ENCODE measurements around the gene SAP130. TPM values are rescaled to one million over a fixed set of nuclear protein-coding genes. Genes with fewer than 3 reads are reported as not detected.

SAP130 gene
- total RNA-seq, 1 donor = 9.0 TPM

DNA sequence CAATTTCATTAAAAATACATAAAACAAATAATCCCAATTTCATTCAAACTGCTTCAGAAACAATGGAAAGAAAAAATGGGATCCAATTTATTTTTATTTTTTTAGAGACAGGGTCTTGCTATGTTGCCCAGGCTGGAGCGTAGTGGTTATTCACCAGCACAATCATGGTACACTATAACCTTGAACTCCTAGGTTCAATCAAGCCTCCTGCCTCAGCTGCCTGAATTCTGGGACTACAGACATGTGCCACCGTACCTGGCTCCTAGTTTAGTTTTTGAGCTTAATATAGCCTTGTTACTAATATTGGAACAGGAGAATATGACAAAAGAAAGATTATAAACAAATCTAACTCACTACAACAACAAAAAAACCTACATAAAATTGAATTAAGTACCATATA lies 34.2 kb downstream of the SAP130 start:
- H3K4me3 ChIP-seq (ENCODE audit: low read length) = no peak overlapping the region
- no peaks in the 10 kb centered on the region for H3K27me3 ChIP-seq (ENCODE audit: insufficient read depth, low read length)
- H3K9me3 ChIP-seq (ENCODE audit: low read depth, low read length) = no peaks in the 10 kb centered on the region
- H3K4me1 ChIP-seq (ENCODE audit: insufficient read depth, low read length) = no peaks in the 10 kb centered on the region

- H3K27me3 ChIP-seq (ENCODE audit: insufficient read depth, low read length) = no peaks in the 10 kb centered on the region
- H3K4me3 ChIP-seq (ENCODE audit: low read length) = no peak overlapping the region
- H3K4me1 ChIP-seq (ENCODE audit: insufficient read depth, low read length) = no peaks in the 10 kb centered on the region
- no peaks in the 10 kb centered on the region for H3K9me3 ChIP-seq (ENCODE audit: low read depth, low read length)
Observed at GRCh38 chr2:127991742-127992141, 36.1 kb downstream of the SAP130 start.

DNA sequence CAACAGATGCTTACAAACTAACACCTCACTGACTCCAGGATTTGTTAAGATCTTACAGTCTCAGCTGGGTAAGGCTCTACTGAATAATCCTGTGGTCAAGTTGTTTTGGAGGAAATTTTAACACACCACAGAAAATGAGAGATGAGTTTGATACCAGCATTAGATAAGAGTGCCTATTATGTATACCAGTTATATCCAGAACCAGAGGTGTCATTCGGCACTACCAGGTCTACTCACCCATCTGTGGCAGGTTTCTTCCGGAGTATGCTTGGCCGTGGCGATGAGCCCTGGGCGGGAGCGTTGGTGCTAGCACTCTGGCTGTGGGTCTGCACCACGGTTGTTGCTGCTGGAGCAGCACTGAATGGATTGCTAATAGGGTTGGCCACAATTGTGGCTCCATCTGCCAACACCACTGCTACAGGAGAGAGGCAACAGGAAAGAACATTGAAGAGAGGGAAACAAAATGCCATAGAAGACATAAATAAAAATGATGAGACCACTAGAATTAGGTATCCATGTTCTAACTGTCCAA lies 41.2 kb downstream of the SAP130 start:
- Histone ChIP-seq H3K9me3 (ENCODE audit: low read depth, low read length) (no peaks in the 10 kb centered on the region), H3K4me1 (ENCODE audit: insufficient read depth, low read length) (no peaks in the 10 kb centered on the region), H3K4me3 (ENCODE audit: low read length) (no peak overlapping the region), H3K27me3 (ENCODE audit: insufficient read depth, low read length) (no peaks in the 10 kb centered on the region)

DNA sequence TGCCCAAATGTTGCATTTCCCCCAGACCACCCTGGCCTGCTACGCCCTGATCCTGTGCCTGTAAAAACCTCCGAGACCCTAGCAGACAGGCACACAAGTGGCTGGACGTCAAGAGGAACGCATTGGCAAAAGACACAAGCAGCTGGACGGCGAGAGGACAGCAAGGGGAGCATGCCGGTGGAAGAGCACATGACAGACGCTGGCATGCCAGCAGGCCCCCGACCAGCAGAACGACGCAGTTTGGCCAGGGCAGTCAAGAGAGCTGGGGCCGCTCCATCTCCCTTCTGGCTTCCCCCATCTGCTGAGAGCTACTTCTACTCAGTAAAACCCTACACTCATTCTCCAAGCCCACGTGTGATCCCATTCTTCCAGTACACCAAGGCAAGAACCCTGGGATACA lies 42.1 kb downstream of the SAP130 start:
- Histone ChIP-seq H3K4me3 (ENCODE audit: low read length) (no peak overlapping the region), H3K9me3 (ENCODE audit: low read depth, low read length) (no peaks in the 10 kb centered on the region), H3K4me1 (ENCODE audit: insufficient read depth, low read length) (no peaks in the 10 kb centered on the region), H3K27me3 (ENCODE audit: insufficient read depth, low read length) (no peaks in the 10 kb centered on the region)

DNA sequence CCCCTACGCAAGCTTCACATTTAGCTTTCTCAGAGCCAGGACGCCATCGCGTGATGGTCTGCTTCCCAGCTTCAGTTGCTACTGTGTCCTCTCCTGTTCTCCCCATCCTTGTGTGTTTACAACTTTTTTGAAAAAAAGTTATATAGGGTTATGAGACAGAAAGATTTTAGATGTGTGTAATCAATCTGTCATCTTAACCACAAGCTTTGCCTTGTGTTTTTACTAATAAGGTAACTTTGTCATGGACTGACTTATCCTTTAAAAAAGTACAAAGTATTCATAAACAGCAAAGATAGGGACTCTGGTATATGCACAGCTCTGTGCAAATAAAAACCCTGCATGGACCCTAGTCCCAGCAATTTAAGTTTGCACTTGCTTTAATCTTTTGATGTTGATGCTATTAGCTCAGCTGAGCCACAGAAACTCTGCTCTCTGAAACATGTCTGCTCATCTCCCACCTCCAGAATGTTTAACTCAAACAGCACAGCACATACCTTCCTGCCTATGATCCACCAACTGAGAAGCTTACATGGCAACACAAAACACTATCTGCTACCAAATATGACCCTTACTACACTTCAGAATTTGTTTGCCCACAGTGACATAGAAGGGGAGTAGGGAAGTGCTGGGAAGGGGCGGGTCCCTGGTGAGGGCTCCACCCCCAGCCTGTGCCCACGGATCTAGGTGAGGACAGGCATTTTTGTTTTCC lies 42.7 kb downstream of the SAP130 start:
- Histone ChIP-seq H3K4me3 (ENCODE audit: low read length) (no peak overlapping the region), H3K4me1 (ENCODE audit: insufficient read depth, low read length) (no peaks in the 10 kb centered on the region), H3K27me3 (ENCODE audit: insufficient read depth, low read length) (no peaks in the 10 kb centered on the region), H3K9me3 (ENCODE audit: low read depth, low read length) (no peaks in the 10 kb centered on the region)

DNA sequence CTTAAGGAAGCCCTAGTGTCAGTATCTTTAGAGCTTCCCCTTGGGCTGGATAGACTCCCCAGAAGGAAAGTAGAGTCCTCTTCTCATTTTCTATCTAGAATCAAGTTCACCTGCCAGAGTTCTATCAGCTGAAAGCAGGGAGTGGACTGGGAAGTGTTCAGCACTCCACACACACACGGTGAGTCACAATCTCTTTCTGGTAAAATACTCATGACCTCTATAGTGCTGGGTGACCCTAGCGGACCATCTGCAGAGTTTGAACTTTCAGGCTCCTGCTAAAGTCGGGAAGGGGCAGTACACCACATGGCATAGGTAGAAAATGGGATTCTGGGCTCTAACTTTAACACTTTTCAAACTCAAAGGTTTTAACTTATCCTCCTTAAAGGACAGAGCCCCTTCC lies 43.3 kb downstream of the SAP130 start:
- Histone ChIP-seq H3K4me1 (ENCODE audit: insufficient read depth, low read length) (no peaks in the 10 kb centered on the region), H3K4me3 (ENCODE audit: low read length) (no peak overlapping the region), H3K9me3 (ENCODE audit: low read depth, low read length) (no peaks in the 10 kb centered on the region), H3K27me3 (ENCODE audit: insufficient read depth, low read length) (no peaks in the 10 kb centered on the region)

DNA sequence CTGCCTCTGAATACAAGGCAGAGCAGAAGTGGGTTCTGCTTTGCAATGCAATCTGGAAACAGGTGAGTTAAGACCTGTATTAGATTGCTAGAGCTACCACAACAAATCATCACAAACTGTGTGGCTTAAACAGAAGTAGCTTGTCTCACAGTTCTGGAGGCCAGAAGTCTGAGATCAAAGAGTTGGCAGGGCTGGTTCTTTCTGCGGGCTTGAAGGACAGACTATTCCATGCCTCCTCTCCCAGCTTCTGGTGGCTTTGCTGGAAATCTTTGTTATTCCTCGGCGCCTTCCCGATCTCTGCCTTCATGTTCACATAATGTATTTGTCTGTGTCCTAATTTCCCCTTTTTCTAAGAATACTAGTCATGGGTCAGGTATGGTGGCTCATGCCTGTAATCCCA lies 58.4 kb downstream of the SAP130 start:
- no peaks in the 10 kb centered on the region for H3K9me3 ChIP-seq (ENCODE audit: low read depth, low read length)
- H3K4me3 ChIP-seq (ENCODE audit: low read length) = no peak overlapping the region
- no peaks in the 10 kb centered on the region for H3K4me1 ChIP-seq (ENCODE audit: insufficient read depth, low read length)
- H3K27me3 ChIP-seq (ENCODE audit: insufficient read depth, low read length) = no peaks in the 10 kb centered on the region

DNA sequence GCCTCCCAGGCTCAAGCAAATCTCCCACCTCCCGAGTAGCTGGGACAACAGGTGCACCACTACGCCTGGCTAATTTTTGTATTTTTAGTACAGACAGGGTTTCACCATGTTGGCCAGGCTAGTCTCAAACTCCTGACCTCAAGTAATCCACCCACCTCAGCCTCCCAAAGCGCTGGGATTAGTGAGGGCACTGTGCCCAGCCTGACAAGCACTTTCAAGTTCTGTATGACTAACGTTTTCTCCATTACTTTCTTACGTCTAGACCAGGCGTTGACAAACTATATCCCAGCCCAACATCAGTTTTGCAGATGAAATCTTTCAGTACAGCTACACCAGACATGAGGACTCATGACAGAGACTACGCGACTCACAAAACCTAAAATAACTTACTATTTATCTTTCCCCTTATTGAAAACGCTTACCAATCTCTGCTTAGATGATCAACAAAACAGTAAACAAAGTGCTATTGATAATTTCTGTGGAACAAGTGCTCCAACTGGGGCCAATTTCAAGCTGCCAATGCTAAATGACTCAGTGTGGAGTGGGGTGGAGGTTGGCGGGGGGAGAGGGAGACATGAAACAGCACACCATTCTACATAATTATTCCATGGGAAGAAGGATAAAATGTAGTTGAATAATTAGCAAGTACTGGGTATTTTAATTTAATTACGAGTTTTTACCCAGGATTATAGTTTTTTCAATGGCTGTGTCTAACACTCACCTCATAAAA lies 59.1 kb downstream of the SAP130 start:
- Histone ChIP-seq H3K4me3 (ENCODE audit: low read length) (no peak overlapping the region), H3K27me3 (ENCODE audit: insufficient read depth, low read length) (no peaks in the 10 kb centered on the region), H3K4me1 (ENCODE audit: insufficient read depth, low read length) (no peaks in the 10 kb centered on the region), H3K9me3 (ENCODE audit: low read depth, low read length) (no peaks in the 10 kb centered on the region)

DNA sequence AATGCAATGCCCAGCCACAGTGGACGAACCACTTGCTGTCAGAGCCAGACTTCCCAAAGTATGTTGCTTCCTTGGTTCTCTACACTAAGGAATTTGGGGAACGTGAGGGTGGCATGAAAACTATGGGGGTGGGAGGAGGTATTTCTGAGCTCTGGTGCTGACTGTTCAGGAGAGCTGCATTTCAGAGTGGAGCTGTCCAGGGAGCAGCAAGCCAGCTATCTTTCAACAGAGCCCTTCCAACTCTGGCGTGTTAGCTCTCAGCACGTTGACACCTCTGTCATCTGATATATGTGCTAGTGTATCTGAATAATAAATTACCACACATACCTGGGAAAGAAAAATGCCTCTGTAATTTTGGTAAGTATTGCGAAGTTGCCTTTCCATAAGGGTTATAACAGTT lies 66.1 kb downstream of the SAP130 start:
- no peak overlapping the region for H3K4me3 ChIP-seq (ENCODE audit: low read length)
- no peaks in the 10 kb centered on the region for H3K27me3 ChIP-seq (ENCODE audit: insufficient read depth, low read length)
- H3K9me3 ChIP-seq (ENCODE audit: low read depth, low read length) = no peaks in the 10 kb centered on the region
- no peaks in the 10 kb centered on the region for H3K4me1 ChIP-seq (ENCODE audit: insufficient read depth, low read length)

DNA sequence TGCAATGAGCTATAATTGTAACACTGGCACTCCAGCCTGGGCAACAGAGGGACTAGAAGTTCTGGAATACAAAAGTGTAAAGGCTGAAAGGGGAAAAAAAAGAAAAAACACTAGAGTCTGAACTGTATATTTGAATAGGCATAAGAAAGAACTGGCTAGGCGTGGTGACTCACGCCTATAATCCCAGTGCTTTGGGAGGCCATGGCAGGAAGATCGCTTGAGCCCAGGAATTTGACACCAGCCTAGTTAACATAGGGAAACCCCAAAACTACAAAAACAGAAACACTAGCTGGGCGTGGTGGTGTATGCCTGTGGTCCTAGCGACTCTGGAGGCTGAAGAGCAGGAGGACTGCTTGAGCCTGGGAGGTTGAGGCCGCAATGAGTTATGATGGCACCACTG lies 70.6 kb downstream of the SAP130 start:
- Histone ChIP-seq H3K27me3 (ENCODE audit: insufficient read depth, low read length) (no peaks in the 10 kb centered on the region), H3K4me1 (ENCODE audit: insufficient read depth, low read length) (no peaks in the 10 kb centered on the region), H3K4me3 (ENCODE audit: low read length) (no peak overlapping the region), H3K9me3 (ENCODE audit: low read depth, low read length) (no peaks in the 10 kb centered on the region)

DNA sequence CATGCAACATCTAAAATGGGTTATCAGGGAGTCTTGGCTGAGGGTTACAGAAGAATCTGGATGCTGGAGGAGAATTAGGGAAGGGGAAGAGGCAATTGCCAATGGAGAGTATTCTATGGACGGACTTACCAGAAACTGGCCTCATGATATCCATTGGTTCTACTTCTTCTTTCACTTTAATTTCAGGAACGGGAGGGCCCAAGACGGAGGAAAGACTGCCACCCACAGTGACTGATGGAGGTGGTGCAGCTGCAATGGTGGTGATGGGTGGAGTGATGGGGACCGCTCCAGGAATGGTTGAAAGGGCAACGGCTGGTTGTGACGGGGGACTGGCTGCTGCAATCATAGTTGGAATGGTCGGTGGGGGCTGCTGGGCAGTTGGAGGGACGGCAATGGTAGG lies 73.0 kb downstream of the SAP130 start:
- Histone ChIP-seq H3K4me3 (ENCODE audit: low read length) (no peak overlapping the region), H3K9me3 (ENCODE audit: low read depth, low read length) (no peaks in the 10 kb centered on the region), H3K4me1 (ENCODE audit: insufficient read depth, low read length) (no peaks in the 10 kb centered on the region), H3K27me3 (ENCODE audit: insufficient read depth, low read length) (no peaks in the 10 kb centered on the region)

DNA sequence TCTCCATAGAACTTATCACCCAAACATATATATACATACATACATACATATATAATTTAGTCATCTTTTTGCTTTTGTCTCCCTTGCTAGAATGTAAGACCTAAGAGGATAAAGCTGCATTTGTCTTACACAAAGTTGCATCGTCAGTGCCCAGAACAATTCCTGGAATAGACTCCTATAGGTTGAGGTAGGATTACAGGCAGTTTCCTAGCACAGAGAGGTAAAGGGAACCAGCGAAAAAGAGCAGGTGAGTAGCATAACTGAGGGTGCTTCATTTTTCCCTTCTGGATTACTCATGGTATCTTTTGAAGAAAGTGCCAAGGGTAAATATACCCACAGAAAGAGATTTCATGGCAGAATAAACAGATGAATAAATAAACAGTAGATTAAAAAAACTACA lies 74.0 kb downstream of the SAP130 start:
- no peak overlapping the region for H3K4me3 ChIP-seq (ENCODE audit: low read length)
- no peaks in the 10 kb centered on the region for H3K9me3 ChIP-seq (ENCODE audit: low read depth, low read length)
- no peaks in the 10 kb centered on the region for H3K4me1 ChIP-seq (ENCODE audit: insufficient read depth, low read length)
- H3K27me3 ChIP-seq (ENCODE audit: insufficient read depth, low read length) = no peaks in the 10 kb centered on the region

DNA sequence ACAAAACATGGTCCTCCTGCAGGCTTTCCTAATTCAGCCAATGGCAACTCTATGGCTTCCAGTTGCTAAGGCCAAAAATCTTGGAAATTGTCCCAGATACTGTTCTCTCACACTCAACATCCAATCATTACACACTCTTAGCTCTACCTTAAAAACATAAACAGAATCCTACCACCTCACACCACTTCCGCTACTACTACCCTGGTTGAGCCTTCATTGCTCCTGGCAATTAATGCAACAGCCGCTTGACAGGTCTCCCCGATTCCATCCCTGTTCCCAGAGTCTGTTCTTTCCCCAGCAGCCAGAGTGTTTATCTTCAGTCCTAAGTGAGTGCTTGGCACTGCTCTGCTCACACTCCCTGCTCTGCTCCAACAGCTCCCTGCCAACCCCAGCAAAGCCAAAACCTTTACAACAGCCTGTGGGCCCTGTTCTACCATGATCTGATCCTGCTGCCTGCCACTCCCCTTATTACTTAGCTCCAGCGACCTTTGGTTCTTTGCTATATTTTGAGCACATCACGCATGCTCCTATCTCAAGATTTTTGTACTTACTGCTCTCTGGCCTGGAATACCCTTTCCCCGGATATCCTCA lies 74.6 kb downstream of the SAP130 start:
- H3K4me1 ChIP-seq (ENCODE audit: insufficient read depth, low read length) = no peaks in the 10 kb centered on the region
- no peaks in the 10 kb centered on the region for H3K27me3 ChIP-seq (ENCODE audit: insufficient read depth, low read length)
- H3K9me3 ChIP-seq (ENCODE audit: low read depth, low read length) = no peaks in the 10 kb centered on the region

GRCh38 chr2:127951026-127951425 lies 76.8 kb downstream of the SAP130 start:
- no peaks in the 10 kb centered on the region for H3K27me3 ChIP-seq (ENCODE audit: insufficient read depth, low read length)
- H3K4me3 ChIP-seq (ENCODE audit: low read length) = no peak overlapping the region
- H3K9me3 ChIP-seq (ENCODE audit: low read depth, low read length) = no peaks in the 10 kb centered on the region
- H3K4me1 ChIP-seq (ENCODE audit: insufficient read depth, low read length) = no peaks in the 10 kb centered on the region

More for the DNA sequence above, 74.6 kb downstream of the SAP130 start:
- no peak overlapping the region for H3K4me3 ChIP-seq (ENCODE audit: low read length)

GRCh38 chr2:127950264-127950663 lies 77.6 kb downstream of the SAP130 start:
- H3K4me3 ChIP-seq (ENCODE audit: low read length) = no peak overlapping the region
- H3K27me3 ChIP-seq (ENCODE audit: insufficient read depth, low read length) = no peaks in the 10 kb centered on the region
- H3K9me3 ChIP-seq (ENCODE audit: low read depth, low read length) = no peaks in the 10 kb centered on the region
- no peaks in the 10 kb centered on the region for H3K4me1 ChIP-seq (ENCODE audit: insufficient read depth, low read length)

Data from mononuclear cell (primary cell).